Endothelial cell of umbilical vein (primary cell): ENCODE data around the gene DOCK4. TPM values are rescaled to one million over a fixed set of nuclear protein-coding genes. Genes with fewer than 3 reads are reported as not detected.

Source experiments
- BruUV-seq: library from RNA; stranded (reverse); fragments of 400-500 nt; replicated peaks from 2 replicates; lab custom pipeline; 2021; lab: Mats Ljungman, UMichigan
- CTCF ChIA-PET: fragments of 300-600, 350-600 bp; sonication (Branson Sonifier 250); formaldehyde crosslinking; loops from one replicate; lab custom pipeline; 2021; ENCODE audit warnings: antibody characterized with exemption, inconsistent platforms; lab: Charles Lee
- POLR2A ChIA-PET: fragments of 300-600, 350-600 bp; sonication (Branson Sonifier 250); formaldehyde crosslinking; loops from one replicate; lab custom pipeline; 2021; ENCODE audit warnings: antibody characterized with exemption, inconsistent platforms; lab: Charles Lee
- DNase-seq: peaks from one replicate; pipeline ENCODE4 v3.0.0-alpha.2; 2011; ENCODE audit warnings: low read depth, low spot score
- FAIRE-seq: peaks from 2 replicates; lab custom pipeline; 2011; peaks lifted over from hg19 to GRCh38; lab: Jason Lieb, UNC
- H2AFZ ChIP-seq: 2 replicates; pipeline ENCODE4 v1.6.0; 2012; ENCODE audit warnings: low read depth, low read length, control low read depth, inconsistent platforms
- H3K27ac ChIP-seq: 2 replicates; pipeline ENCODE4 v1.5.1; 2011; ENCODE audit warnings: low read depth, mild to moderate bottlenecking, control low read depth, low read length, moderate library complexity; ENCODE audit not compliant: insufficient read depth
- H3K27me3 ChIP-seq, 2 experiments: 2 replicates each; pipeline versions ENCODE4 v1.6.0 to v1.6.1; 2011; ENCODE audit warnings: low read length in 2 of 2, mixed read lengths in 1 of 2; ENCODE audit not compliant: control insufficient read depth in 2 of 2, insufficient read depth in 2 of 2
- H3K36me3 ChIP-seq, 2 experiments: 2 replicates in 1 of 2; 3 replicates in 1 of 2; pipeline ENCODE4 v1.5.1; 2011; ENCODE audit warnings: low read length in 2 of 2, mild to moderate bottlenecking in 1 of 2, moderate library complexity in 1 of 2; ENCODE audit not compliant: control insufficient read depth in 2 of 2, insufficient read depth in 2 of 2; ENCODE audit errors: extremely low read depth in 1 of 2
- H3K4me1 ChIP-seq: 3 replicates; pipeline ENCODE4 v1.5.1; 2011; ENCODE audit warnings: mild to moderate bottlenecking, low read length; ENCODE audit not compliant: control insufficient read depth, insufficient read depth; ENCODE audit errors: extremely low read depth
- H3K4me2 ChIP-seq: 2 replicates; pipeline ENCODE4 v1.6.1; 2011; ENCODE audit warnings: low read length, control low read depth, mixed read lengths; ENCODE audit not compliant: insufficient read depth
- H3K4me3 ChIP-seq, 3 experiments: fragments of 200-600 bp in 1 of 3; sonication (generic), shearing (Covaris generic) in 1 of 3; replicated peaks in 1 of 3; 2 replicates each; pipeline ENCODE4 v1.5.1; 2011 to 2016; ENCODE audit warnings: control low read depth in 3 of 3, low read length in 3 of 3, mild to moderate bottlenecking in 2 of 3, inconsistent platforms in 1 of 3, low read depth in 1 of 3, moderate library complexity in 1 of 3; ENCODE audit not compliant: insufficient read depth in 1 of 3
- H3K79me2 ChIP-seq: 2 replicates; pipeline ENCODE4 v1.6.0; 2012; ENCODE audit warnings: low read length, inconsistent platforms; ENCODE audit not compliant: control insufficient read depth, insufficient read depth
- H3K9ac ChIP-seq: replicated peaks from 2 replicates; pipeline ENCODE3; 2011; ENCODE audit warnings: low read length, control low read depth; ENCODE audit not compliant: insufficient read depth; ENCODE audit errors: extremely low read depth
- H3K9me1 ChIP-seq: replicated peaks from 3 replicates; pipeline ENCODE4 v1.6.0; 2011; ENCODE audit warnings: mild to moderate bottlenecking, low read length; ENCODE audit not compliant: control insufficient read depth, insufficient read depth; ENCODE audit errors: extremely low read depth
- H3K9me3 ChIP-seq: replicated peaks from 2 replicates; pipeline ENCODE4 v1.5.1; 2012; ENCODE audit warnings: low read length, inconsistent platforms; ENCODE audit not compliant: control insufficient read depth, insufficient read depth
- H4K20me1 ChIP-seq: replicated peaks from 2 replicates; pipeline ENCODE3; 2011; ENCODE audit warnings: mild to moderate bottlenecking, low read length; ENCODE audit not compliant: control insufficient read depth, insufficient read depth; ENCODE audit errors: extremely low read depth
- CTCF ChIP-seq, 2 donors: IDR thresholded peaks; 1 replicate in 1 of 2; 2 replicates in 1 of 2; pipeline ENCODE4 v1.5.1; 2011; ENCODE audit warnings: low read length in 2 of 2, mild to moderate bottlenecking in 2 of 2, moderate library complexity in 2 of 2, control low read depth in 1 of 2, inconsistent platforms in 1 of 2, low read depth in 1 of 2; ENCODE audit not compliant: insufficient read depth in 1 of 2; ENCODE audit errors: extremely low read depth in 1 of 2
- EZH2 ChIP-seq: IDR thresholded peaks from 2 replicates; pipeline ENCODE4 v1.6.1; 2012; ENCODE audit warnings: borderline replicate concordance, low read depth, mild to moderate bottlenecking, moderate library complexity, low read length, inconsistent platforms; ENCODE audit not compliant: severe bottlenecking
- FOS ChIP-seq: IDR thresholded peaks from 2 replicates; pipeline ENCODE4 v1.6.1; 2011; ENCODE audit warnings: mild to moderate bottlenecking, low read length, moderate library complexity, borderline replicate concordance; ENCODE audit not compliant: insufficient read depth
- GATA2 ChIP-seq: IDR thresholded peaks from 2 replicates; pipeline ENCODE4 v1.7.0; 2011; ENCODE audit warnings: low read depth, mild to moderate bottlenecking, moderate library complexity, mixed read lengths, low read length; ENCODE audit not compliant: insufficient read length, insufficient read depth
- JUN ChIP-seq: IDR thresholded peaks from 2 replicates; pipeline ENCODE4 v1.6.1; 2011; ENCODE audit warnings: borderline replicate concordance, low read depth; ENCODE audit not compliant: insufficient read length, insufficient read depth
- MAX ChIP-seq: IDR thresholded peaks from 2 replicates; pipeline ENCODE4 v1.6.1; 2011; ENCODE audit not compliant: insufficient read depth, insufficient read length
- MYC ChIP-seq: IDR thresholded peaks from one replicate; pipeline ENCODE4 v1.6.1; 2011; ENCODE audit warnings: mild to moderate bottlenecking, low read depth, low read length
- POLR2A ChIP-seq: IDR thresholded peaks from 2 replicates; pipeline ENCODE4 v1.6.1; 2012; ENCODE audit warnings: low read depth, mild to moderate bottlenecking, control low read depth, low read length
- POLR2AphosphoS5 ChIP-seq: IDR thresholded peaks from 2 replicates; pipeline ENCODE4 v1.6.1; 2012; ENCODE audit warnings: low read depth, mild to moderate bottlenecking, control low read depth, low read length, moderate library complexity; ENCODE audit not compliant: insufficient read depth
- dilution Hi-C: fragments of 300-500 bp; cut with MboI; formaldehyde crosslinking; loops from one replicate; pipeline ENCODE4 v1.15.0; 2019; ENCODE audit warnings: low sequenced_read_pairs; ENCODE audit not compliant: extremely low pct_ligation_motif_present
- intact Hi-C: fragments of 100-400 bp; cut with micrococcal nuclease; formaldehyde crosslinking; loops from one replicate; pipeline ENCODE4 v1.10.0; 2022
- polyA plus RNA-seq, 4 experiments: library from polyadenylated mRNA; depleted of rRNA in 3 of 4; stranded (reverse) in 3 of 4; unstranded in 1 of 4; fragments of >200 nt; gene quantifications; 2 replicates each; pipeline versions ENCODE4 v1.2.1 to v1.2.3, GENCODE V29; 2011 to 2012; ENCODE audit warnings: missing spikeins in 1 of 4
- total RNA-seq: library from RNA; stranded (reverse); gene quantifications from 2 replicates; pipeline ENCODE4 v1.2.3, GENCODE V29; 2021

The DOCK4 gene
- total and polyA plus RNA-seq, 2 donors (not counting 3 experiments of a cell fraction or from before 2014, with no cell fraction given): 47.4 to 164 TPM

DNA sequence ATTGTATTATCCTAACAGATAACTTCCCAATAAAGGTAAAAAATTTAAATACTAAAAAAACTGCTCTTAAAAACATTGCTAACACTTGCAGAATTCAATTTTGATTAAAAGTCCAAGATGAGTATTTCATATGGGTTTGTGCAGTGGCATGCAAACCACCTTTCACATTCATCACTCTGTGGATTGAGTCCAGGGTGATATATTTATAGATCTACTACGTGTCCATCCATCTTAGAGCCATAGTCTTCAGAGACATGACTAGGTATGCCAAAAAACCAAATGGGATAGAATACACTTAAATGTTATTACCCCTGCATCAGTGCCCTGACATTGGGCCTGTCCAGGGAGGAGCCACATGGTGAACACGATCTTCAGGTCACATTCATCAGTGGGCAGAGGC lies 96.0 kb downstream of the DOCK4 start:
- POLR2A ChIA-PET: no interaction called here

More for the DNA sequence above, 96.0 kb downstream of the DOCK4 start:
- Histone ChIP-seq H3K4me2 (no peak overlapping the region), H4K20me1 (peaks cover 19% of the 10 kb centered on the region), H3K27me3 (no peaks in the 10 kb centered on the region), H3K9ac (no peak overlapping the region), H3K4me3 (no peak overlapping the region), H3K27ac (no peak overlapping the region), H2AFZ (no peak overlapping the region), H3K4me1 (peaks cover 11% of the 10 kb centered on the region), H3K9me1 (no peaks in the 10 kb centered on the region), H3K9me3 (no peaks in the 10 kb centered on the region), H3K36me3 (no peaks in the 10 kb centered on the region), H3K79me2 (peaks cover 97% of the 10 kb centered on the region)
- FAIRE-seq (no peak), DNase-seq (no peak)
- dilution Hi-C loops (no loop called here), intact Hi-C loops (no loop called here)
- no TSS peak for BruUV-seq
- TF ChIP-seq GATA2 (no peak), EZH2 (no peak), MYC (no peak), MAX (no peak), FOS (no peak), POLR2AphosphoS5 (no peak), POLR2A (no peak), JUN (no peak), CTCF (IDR thresholded peaks at IDR 0.05; ENCODE audit: extremely low read depth in 1 of 2, insufficient read depth in 1 of 2, low read depth in 1 of 2, low read length in 2 of 2) (no peak)
- CTCF ChIA-PET: no interaction called here
